ENCODE measurements around the gene HELZ.
"Not testable (repeated sequence)": the region's sequence is repeated elsewhere in the genome, so short reads cannot be mapped to it uniquely, and the experiment has no call there.

Gene HELZ

GRCh38 chr17:67183531-67183930 lies 61.5 kb downstream of the HELZ start:
- no peak for DNase-seq

GRCh38 chr17:67181825-67182224 lies 63.2 kb downstream of the HELZ start:
- no peak for DNase-seq

GRCh38 chr17:67180275-67180674 lies 64.7 kb downstream of the HELZ start:
- DNase-seq = no peak

GRCh38 chr17:67178555-67178954 lies 66.4 kb downstream of the HELZ start:
- DNase-seq = no peak

GRCh38 chr17:67177732-67178131 lies 67.3 kb downstream of the HELZ start:
- no peak for DNase-seq

GRCh38 chr17:67174190-67174589 lies 70.8 kb downstream of the HELZ start:
- DNase-seq = no peak

GRCh38 chr17:67171560-67171959 lies 73.4 kb downstream of the HELZ start:
- no peak for DNase-seq

- DNase-seq = no peak
Measured at GRCh38 chr17:67168496-67168895, 76.5 kb downstream of the HELZ start.

- DNase-seq = peak; percentile 46
Measured at GRCh38 chr17:67165201-67165600, 79.8 kb downstream of the HELZ start.

GRCh38 chr17:67164302-67164701 lies 80.7 kb downstream of the HELZ start:
- DNase-seq = no peak

- no peak for DNase-seq
Measured at GRCh38 chr17:67162771-67163170, 82.2 kb downstream of the HELZ start.

- no peak for DNase-seq
Measured at GRCh38 chr17:67161573-67161972, 83.4 kb downstream of the HELZ start.

- no peak for DNase-seq
Measured at GRCh38 chr17:67160791-67161190, 84.2 kb downstream of the HELZ start.

GRCh38 chr17:67157732-67158639 lies 87.0 kb downstream of the HELZ start:
- DNase-seq = no peak

GRCh38 chr17:67156269-67157199 lies 88.5 kb downstream of the HELZ start:
- no peak for DNase-seq

- DNase-seq = no peak
Measured at GRCh38 chr17:67152824-67153223, 92.2 kb downstream of the HELZ start.

GRCh38 chr17:67151717-67152116 lies 93.3 kb downstream of the HELZ start:
- no peak for DNase-seq

GRCh38 chr17:67150826-67151225 lies 94.2 kb downstream of the HELZ start:
- DNase-seq = no peak

- no peak for DNase-seq
Measured at GRCh38 chr17:67148352-67148751, 96.6 kb downstream of the HELZ start.

- no peak for DNase-seq
Measured at GRCh38 chr17:67145183-67145805, 99.7 kb downstream of the HELZ start.

GRCh38 chr17:67143318-67143717 lies 101.7 kb downstream of the HELZ start:
- no peak for DNase-seq

GRCh38 chr17:67142030-67142429 lies 103.0 kb downstream of the HELZ start:
- DNase-seq = not testable (repeated sequence)

Data from CD4-positive, alpha-beta T cell treated with Interleukin-15 for 1 hour (primary cell).